Brain microvascular endothelial cell (primary cell): Measurements from ENCODE around the gene SI.

ENCODE experiments used
- DNase-seq: peaks from one replicate; pipeline ENCODE4 v3.0.0-alpha.2; 2020
- H3K27ac ChIP-seq: fragments of 250-450 bp; sonication (Bioruptor Pico); 2 replicates; pipeline ENCODE4 v1.5.1; 2020; ENCODE audit warnings: mild to moderate bottlenecking, moderate library complexity
- H3K27me3 ChIP-seq: fragments of 250-450 bp; sonication (Bioruptor Pico); replicated peaks from 2 replicates; pipeline ENCODE4 v1.5.1; 2020; ENCODE audit warnings: mild to moderate bottlenecking
- H3K36me3 ChIP-seq: fragments of 250-450 bp; sonication (Bioruptor Pico); replicated peaks from 2 replicates; pipeline ENCODE4 v1.5.1; 2020; ENCODE audit warnings: mild to moderate bottlenecking
- H3K4me3 ChIP-seq: 2 replicates; pipeline ENCODE4 v1.5.1; 2011; ENCODE audit warnings: low read depth, mild to moderate bottlenecking, control low read depth, low read length, moderate library complexity
- CTCF ChIP-seq: IDR thresholded peaks from 2 replicates; pipeline ENCODE4 v1.5.1; 2011; ENCODE audit warnings: low read depth, mild to moderate bottlenecking, moderate library complexity, low read length, control low read depth, inconsistent platforms; ENCODE audit errors: missing control alignments
- in situ Hi-C: cut with HindIII; loops from 2 replicates; pipeline ENCODE4 v1.10.0; 2017; ENCODE audit warnings: low sequenced_read_pairs, low pct_ligation_motif_present

SI gene

DNA sequence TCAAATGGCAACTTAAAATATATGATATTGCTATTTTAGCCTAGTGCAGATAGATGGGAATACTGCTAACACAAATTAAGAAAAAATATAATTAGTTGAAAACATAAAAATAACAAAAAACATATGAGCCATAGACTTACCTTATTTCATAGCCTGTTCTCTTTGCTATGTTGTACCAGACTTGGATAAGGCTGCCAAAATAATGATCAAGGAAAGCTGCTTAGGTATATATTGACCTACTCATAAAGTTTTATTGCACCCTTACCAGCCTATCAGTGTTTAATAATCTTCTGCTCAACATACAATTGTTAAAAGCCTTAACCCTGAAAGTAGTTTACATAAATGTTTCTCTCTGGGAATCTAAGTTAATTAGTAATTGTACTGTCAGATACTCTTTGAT is at the start of gene SI:
Gene SI (minus strand): TSS at position 204 of the 400 bp plus-strand sequence. CDS start 2,484 bp downstream, outside the sequence.
- no peaks in the 10 kb centered on the region for H3K36me3 ChIP-seq
- no peak within 1 kb of the TSS for H3K4me3 ChIP-seq
- H3K27ac ChIP-seq: no peak within 1 kb of the TSS
- in situ Hi-C loops: no loop called here
- TF ChIP-seq CTCF: no peak
- DNase-seq: no peak
- H3K27me3 ChIP-seq: no peaks in the 10 kb centered on the region

- in situ Hi-C loops: no loop called here
- no peak for DNase-seq
- Histone ChIP-seq H3K4me3 (no peak overlapping the region), H3K27ac (no peak overlapping the region), H3K27me3 (no peaks in the 10 kb centered on the region), H3K36me3 (no peaks in the 10 kb centered on the region)
- no peak for TF ChIP-seq CTCF
Observed at GRCh38 chr3:165125836-165126235, 47.5 kb upstream of the SI start.

GRCh38 chr3:165111401-165111800 is 33.1 kb upstream of the SI start:
- in situ Hi-C loops: no loop called here
- DNase-seq: no peak
- no peak for TF ChIP-seq CTCF
- Histone ChIP-seq H3K36me3 (no peaks in the 10 kb centered on the region), H3K27ac (no peak overlapping the region), H3K4me3 (no peak overlapping the region), H3K27me3 (no peaks in the 10 kb centered on the region)

- H3K27ac ChIP-seq: no peak overlapping the region
- H3K4me3 ChIP-seq: no peak overlapping the region
- no peaks in the 10 kb centered on the region for H3K27me3 ChIP-seq
- H3K36me3 ChIP-seq: no peaks in the 10 kb centered on the region
- no peak for DNase-seq
- TF ChIP-seq CTCF: no peak
- in situ Hi-C loops: no loop called here
Observed at GRCh38 chr3:165103616-165104015, 25.3 kb upstream of the SI start.

DNA sequence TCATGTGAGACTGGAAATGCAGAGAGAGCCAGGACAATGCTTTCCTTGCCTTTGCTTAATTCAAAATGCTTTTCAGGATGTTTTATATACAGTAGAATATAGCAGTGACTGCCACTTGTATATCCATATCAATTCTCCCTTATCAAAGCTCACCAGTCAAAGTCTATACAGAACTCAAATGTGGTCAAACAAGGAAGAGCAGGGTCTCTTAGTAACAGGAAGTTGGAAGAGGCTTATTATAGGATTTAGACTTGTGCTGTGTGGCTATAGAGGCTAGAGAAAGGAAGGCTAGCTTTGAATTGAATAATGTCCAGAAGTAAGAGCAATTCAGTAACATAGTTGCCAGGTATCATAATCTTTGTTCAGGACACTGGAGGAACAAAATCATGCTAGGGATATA is 4.4 kb upstream of the SI start:
- Histone ChIP-seq H3K27me3 (no peaks in the 10 kb centered on the region), H3K36me3 (no peaks in the 10 kb centered on the region), H3K4me3 (no peak overlapping the region), H3K27ac (no peak overlapping the region)
- TF ChIP-seq CTCF: no peak
- DNase-seq: no peak
- in situ Hi-C loops: no loop called here

DNA sequence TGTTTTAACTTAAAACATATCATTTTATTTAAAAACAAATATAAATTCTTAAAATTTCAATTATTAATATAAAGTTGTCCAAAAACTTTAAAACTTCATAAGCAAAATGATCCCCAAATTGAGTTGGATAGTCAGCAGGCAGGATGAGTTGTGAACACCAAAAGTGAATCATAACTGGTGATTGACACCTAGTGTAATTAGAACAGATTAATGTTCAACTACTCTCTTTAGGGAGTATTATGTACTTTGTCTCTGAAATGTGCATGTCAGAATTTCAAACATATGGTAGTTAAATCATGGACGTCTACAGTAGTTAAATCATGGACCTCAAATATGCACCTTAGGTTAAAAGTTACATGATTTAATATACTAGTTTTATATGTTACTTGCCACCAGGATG is 2.9 kb upstream of the SI start:
- Histone ChIP-seq H3K27ac (no peak overlapping the region), H3K4me3 (no peak overlapping the region), H3K27me3 (no peaks in the 10 kb centered on the region), H3K36me3 (no peaks in the 10 kb centered on the region)
- TF ChIP-seq CTCF: no peak
- in situ Hi-C loops: no loop called here
- DNase-seq: no peak
